HL-60 (cell line): ENCODE results near the gene MLXIPL.

Source experiments
- CTCF ChIP-seq: IDR thresholded peaks from one replicate; pipeline ENCODE4 v1.5.1; 2011; ENCODE audit warnings: low read length, control low read depth, inconsistent platforms; ENCODE audit not compliant: insufficient read depth
- POLR2AphosphoS5 ChIP-seq: IDR thresholded peaks from 2 replicates; pipeline ENCODE4 v1.6.1; 2012; ENCODE audit warnings: low read depth
- REST ChIP-seq: IDR thresholded peaks from 2 replicates; pipeline ENCODE4 v1.6.1; 2012; ENCODE audit warnings: low read depth; ENCODE audit not compliant: insufficient replicate concordance

GRCh38 chr7:73567140-73567539 lies 57.2 kb downstream of the MLXIPL start:
- TF ChIP-seq CTCF (no peak), REST (no peak), POLR2AphosphoS5 (no peak)
